COLO668 (cell line): ENCODE results near the gene SLC25A11.
"Not testable (repeated sequence)": the region's sequence is repeated elsewhere in the genome, so short reads cannot be mapped to it uniquely, and the experiment has no call there.

Experiments
- DNase-seq: peaks from one replicate; lab custom pipeline; 2025; ENCODE audit not compliant: unreplicated experiment; lab: John Stamatoyannopoulos, UW

Gene SLC25A11

DNA sequence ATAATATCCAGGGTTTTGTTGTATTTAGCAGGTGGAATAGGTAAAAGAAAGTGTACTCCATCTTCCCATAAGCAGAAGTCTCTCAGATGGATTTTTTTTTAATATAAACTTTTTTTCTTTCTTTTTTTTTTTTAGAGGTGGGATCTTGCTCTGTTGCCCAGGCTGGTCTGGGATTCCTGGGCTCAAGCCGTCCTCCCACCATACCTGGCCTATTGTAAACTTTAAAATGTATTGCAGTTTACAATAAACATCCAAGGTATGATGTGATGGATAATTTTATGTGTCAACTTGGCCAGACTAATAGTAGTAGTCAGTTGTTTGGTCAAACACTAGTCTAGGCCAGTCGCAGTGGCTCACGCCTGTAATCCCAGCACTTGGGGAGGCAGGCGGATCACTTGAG, 18.5 kb downstream of the SLC25A11 start:
- DNase-seq: no peak

DNA sequence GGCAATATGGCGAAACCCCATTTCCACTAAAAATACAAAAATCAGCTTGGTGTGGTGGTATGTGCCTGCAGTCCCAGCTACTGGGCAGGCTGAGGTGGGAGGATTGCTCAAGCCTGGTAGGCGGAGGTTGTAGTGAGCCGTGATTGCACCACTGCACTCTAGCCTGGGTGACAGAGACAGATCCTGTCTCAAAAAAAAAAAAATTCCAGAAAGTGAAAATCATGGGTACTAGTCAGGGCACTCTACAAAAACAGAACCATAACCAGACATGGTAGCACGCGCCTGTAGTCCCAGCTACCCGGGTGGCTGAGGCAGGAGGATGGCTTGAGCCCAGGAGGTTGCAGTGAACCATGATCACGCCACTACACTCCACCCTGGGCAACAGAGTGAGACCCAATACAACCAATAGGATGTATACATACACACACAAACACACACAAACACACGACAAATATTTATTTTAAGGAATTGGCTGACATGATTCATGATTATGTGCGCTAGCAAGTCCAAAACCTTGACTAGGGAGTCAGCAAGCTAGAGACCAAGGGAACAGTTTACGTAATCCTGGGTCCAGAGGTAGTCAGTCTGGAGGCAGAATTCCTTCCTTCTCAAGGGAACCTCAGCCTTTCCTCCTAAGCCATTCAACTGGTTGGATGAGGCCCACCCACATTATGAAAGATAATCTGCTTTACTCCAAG, 19.3 kb downstream of the SLC25A11 start:
- no peak for DNase-seq

DNA sequence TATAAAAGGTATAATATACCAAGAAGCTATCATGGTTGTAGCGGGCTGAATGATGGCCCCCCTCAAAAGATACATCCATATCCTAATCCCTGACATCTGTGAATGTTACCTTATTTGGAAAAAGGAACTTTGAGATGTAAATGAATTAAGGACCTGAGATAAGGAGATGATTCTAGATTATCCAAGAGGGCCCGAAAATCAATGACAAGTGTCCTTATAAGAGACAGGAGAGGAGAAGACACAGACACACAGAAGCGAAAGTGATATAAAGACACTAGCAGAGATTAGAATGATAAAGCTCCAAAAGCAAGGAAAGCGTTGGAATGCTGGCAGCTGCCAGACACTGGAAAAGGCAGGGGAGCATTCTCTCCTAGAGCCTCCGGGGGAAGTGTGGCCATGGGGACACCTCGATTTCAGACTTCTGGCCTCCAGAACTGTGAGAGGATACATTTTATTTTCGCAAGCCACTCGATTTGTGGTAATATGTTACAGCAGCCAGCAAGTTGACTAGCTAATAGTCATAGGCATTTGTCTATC, 20.3 kb downstream of the SLC25A11 start:
- DNase-seq: no peak

DNA sequence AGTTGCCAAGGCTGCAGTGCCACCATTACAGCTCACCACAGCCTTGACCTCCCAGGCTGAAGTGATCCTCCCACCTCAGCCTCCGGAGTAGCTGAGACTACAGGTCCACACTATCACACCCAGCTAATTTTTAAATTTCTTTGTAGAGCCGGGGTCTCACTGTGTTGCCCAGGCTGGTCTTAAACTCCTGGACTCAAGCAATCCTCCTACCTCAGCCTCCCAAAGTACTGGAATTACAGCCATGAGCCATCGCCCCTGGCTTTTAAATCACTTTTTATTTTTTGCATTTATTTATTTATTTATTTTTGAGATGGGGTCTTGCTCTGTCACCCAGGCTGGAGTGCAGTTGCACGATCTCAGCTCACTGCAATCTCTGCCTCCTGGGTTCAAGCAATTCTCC, 25.3 kb downstream of the SLC25A11 start:
- DNase-seq: not testable (repeated sequence)

DNA sequence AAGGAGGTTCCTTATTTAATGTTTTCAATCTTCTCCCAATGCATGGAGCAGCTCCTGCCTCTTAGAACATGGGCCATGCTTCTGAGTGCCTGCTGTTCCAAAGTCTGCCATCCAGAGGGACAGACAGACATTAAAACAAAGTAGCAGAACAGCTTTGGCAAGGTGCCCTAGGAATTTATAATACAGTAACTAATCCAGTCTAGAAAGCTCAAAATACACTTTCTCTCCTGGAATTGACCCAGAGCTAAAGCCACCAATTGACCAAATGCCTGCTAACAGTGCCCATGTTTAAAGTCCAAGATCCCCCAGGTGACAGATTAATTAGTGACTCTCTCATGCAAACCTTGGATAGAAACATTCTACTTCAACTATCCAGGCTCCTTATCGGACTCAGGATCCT, 25.9 kb downstream of the SLC25A11 start:
- no peak for DNase-seq

DNA sequence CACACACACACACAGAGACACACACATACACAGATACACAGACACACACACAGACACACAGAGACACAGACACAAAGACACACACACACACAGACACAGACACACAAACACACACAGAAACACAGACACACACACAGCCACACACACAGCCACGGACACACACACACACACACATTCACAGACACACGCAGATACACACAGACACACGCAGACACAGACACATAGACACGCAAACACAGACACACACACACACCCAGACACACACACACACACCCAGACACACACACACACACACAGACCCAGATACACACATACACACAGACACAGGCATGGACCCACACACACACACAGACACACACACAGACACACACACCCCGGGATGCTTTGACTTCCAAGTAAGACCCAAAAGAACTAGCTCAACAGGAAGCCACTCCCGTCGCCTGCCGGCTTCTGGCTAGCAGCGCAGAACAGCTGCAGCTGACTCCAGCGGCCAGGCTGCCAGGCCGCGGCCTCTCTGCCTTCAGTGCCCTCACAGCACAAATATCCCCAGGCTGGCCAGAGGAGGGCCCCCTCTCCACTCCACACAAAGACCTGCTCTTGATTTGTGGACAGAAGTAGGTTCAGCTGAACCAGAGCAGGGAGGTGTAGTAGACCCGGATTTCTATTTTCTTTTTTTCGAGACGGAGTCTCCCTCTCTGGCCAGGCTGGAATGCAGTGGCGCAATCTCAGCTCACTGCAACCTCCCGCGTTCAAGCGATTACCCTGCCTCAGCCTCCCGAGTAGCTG, 30.9 kb downstream of the SLC25A11 start:
- DNase-seq: peak; percentile 85

DNA sequence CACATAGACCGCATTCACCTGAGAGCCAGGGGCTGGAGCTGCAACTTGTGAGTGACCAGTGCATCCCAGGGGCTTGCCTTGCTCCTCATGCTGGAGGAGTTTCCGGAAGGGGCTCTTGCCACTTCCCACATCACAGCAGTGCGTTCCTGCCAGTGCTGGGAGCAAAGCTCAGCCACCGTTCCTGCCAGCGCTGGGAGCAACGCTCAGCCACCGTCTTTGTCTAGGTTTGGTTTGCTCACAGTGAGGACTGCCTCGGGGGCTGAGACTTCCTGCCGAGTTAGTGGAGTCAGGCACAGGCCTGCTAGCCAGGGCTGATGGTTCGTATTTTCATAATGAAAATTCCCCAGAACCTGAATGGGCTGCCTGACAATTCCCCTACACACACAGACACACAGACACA, 31.5 kb downstream of the SLC25A11 start:
- peak; percentile 9 for DNase-seq

DNA sequence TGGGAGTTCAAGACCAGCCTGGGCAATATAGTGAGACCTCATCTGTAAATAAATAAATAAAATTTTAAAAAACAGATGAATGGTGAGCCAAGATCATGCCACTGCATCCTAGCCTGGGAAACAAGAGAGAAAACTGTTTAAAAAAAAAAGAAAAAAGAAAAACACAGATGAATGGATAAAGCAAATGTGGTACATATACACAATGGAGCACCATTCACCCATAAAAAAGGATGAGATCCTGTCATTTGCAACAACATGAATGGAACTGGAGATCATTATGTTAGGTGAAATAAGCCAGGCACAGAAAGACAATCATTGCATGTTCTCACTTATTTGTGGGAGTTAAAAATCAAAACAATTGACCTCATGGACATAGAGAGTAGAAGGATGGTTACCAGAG, 33.2 kb downstream of the SLC25A11 start:
- DNase-seq: not testable (repeated sequence)

DNA sequence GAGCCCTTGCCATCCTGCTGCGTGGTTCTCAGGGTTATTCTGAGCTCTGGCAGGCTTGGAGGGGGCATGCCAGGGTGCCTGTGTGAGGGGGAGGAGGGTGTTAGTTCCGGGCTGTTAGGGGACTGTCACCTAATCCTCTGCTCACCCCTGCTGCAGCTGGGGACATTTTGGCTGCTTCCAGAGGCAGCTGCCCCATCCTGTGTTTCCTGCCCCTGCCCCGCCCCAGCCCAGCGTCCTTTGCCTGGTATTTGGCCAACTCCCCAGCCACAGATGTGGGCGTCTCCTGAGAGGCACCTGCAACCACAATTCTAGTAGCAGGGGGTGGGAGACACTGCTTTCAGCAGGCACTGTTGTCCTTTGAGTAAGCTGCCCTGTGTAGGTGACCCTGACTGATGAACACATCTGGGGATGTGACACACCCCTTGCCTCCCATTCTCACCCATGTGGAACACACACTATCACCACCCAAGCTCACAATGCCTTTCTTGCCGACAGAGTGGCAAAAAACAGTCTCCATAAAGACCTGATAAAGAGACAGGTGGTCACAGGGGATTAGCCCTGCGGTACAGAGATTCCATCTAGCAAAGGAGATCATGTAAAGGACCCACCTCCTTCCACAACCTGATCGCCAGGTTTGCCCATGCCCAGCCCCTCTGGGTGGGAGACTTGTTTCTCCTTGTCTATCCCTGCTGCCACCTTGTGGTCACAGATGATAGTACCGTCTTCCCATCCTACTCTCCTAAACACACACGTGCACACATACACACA, 36.6 kb downstream of the SLC25A11 start, which contains the start of gene CHRNE:
Gene CHRNE (minus strand): TSS at position 48 of the 768 bp plus-strand sequence. CDS start 35 bp downstream, at position 13.
- peak; percentile 73 for DNase-seq

DNA sequence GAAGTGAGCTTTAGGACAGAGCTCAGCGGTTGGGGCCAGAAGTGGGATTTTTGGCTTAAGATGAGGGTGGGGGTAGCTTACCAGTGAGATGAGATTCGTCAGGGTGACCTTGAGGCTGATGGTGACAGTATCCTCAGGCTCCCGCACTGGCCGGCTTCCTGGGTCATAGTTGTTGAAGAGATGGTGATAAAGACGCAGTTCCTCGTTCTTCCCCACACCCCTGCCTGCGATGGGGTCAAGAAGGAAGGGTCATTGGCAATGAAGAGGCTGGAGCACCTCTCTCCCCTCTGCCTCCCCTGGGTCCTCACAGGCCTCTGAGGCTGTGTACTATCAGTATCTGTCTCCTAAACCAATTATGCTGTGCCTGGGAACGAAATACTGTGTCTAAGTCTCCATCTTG, 37.3 kb downstream of the SLC25A11 start:
- DNase-seq: no peak

DNA sequence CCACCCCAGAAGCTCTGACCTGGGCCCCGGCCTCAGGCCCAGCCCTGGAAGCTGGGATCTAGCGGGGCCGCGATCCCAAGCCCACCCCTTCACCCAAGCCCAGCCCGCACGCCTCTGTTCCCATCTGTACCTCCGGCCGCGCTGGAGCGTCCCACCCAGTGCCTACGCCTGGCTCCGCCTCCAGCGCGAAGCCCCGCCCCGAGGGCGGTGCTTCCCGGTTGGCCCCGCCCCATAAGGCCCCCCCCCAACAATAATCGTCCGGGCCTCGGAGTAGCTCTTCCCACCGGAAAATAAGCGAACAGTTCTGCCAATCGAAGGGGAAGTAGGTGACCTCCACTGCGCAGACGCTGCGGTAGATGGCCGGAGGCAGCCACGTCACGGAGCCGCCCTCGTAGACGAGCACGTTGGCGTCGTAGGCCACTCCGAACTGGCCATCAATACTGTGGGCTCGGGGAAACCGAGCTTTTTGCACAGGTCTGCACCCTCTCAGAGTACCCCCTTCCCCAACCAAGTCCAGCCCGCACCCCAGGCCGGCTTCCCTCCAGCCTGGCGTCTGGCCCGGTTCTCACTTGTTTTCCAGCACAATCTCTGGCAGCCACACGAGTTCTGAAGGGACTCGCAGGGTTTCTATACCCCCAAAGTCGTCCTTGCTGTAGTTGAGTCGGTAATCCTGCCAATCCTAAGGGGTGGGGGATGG, 38.0 kb downstream of the SLC25A11 start:
- no peak for DNase-seq

DNA sequence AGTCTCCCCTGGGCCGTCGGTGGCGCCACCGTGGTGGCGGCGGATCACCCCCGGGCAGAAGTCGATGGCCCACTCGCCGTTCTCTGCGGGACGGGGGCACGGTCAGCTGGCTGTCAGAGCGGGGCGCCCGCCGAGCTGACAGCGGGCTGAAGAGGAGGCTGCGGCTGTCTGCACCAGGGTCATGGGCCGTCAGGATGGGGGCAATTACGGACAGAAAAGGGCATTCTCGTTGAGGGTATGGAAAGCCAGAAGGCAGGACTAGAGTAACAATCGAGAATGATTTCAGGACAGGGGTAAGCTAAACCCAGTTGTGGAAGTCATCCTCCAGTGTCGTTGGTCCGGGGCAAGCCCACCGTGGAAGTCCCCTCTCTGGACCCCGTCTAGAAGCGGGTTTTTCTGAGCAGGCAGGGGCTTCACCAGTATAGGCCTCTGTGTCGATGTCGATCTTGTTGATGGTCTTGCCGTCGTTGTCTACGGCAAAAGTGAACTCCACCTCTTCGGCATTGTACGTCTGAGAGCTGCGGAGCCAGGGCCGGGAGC, 38.7 kb downstream of the SLC25A11 start:
- DNase-seq: no peak

DNA sequence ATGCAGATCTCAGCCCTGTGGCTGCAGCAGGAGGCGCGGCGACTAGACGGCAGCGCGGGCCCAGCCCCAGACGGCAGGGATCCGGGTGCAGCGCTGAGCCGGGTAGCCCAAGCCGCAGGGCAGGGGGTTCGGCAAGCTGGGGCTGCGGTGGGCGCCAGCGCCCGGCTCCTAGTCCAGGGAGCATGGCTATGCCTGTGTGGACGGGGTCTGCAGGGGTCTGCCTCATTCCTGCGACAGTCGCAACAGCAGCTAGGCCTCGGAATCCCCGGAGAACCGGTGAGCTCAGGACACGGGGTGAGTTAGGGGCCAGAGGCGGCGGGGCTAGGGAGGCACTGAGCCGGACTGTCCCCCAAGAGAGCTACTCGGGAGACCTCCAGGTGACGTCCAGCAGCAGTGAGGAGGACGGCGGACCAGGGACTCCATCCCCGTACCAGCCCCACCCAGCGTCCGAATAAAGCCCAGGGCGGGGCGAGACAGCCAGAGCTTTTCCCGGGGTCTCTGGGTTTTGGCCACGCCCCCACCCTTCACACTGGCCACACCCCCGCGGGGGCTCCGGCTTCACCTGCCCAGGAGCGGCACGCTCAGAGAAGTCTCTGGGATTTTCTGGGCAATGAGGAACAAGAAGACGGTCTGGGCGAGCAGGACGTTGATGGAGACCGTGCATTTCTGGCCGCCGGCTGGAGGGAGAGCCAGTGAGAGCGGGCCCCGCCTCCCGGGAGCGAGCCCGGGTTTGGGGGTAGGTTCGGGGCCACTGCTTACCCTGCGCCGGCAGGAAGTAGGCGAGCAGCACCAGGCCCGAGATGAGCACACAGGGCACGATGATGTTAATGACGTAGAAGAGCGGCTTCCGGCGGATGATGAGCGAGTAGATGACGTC, 39.4 kb downstream of the SLC25A11 start:
- DNase-seq: no peak

DNA sequence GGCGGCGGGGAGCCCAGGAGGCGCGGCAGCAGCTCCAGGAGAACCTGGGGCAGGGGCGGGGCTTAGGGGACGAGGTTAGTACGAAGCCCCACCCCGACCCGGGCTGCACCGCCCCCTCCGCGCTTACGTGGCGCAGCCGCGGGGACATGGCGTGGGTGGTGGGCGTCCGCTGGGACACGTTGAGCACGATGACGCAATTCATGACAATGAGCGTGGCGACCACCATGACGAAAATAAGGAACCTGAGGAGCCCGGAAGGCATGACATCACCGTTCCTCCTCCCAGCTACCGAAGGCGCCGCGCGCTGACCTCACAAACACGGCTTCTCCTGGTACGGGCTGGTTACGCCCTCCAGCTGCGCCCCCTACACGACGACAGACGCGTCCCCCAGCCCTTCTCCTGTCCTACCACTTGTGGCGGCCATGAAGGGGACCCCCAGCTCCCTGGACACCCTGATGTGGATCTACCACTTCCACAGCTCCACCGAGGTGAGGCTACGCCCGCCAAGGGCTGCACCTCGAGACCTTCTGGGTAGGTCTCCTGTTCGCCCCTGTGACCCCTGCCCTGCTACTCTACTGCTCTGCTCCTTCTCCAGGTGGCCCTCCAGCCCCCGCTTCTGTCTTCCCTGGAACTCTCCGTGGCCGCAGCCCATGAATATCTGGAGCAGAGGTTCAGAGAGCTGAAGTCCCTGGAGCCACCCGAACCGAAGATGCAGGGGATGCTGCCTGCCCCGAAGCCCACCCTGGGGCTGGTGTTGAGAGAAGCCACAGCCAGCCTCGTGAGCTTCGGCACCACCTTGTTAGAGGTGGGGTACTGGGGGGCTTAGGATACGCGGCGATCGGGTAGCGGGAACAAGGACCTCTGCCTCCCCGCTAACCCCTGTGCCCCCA, 40.3 kb downstream of the SLC25A11 start, which contains the start of gene C17orf107:
Gene C17orf107 (plus strand): TSS at position 196 of the 890 bp plus-strand sequence. CDS start 227 bp downstream, at position 423.
- DNase-seq: no peak

DNA sequence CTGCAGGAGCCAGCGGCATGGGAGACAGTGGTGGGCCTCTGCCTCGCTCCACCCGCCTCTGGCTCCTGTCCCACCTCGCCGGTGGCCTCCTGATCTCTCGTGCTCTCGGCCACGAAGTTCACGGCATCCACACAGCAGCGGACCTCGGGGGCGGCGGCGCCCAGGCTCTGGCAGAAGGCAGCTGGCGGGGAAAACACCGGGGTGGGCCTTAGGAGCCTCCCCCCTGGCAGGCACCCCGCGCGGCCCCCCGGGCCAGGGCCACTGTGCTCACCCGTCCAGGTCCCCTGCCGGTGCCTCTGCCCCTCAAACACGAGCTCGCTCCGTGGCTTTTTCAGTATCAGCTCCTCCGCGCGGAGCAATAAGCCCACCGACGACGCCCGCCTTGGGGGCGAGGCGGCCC, 40.9 kb downstream of the SLC25A11 start:
- no peak for DNase-seq

DNA sequence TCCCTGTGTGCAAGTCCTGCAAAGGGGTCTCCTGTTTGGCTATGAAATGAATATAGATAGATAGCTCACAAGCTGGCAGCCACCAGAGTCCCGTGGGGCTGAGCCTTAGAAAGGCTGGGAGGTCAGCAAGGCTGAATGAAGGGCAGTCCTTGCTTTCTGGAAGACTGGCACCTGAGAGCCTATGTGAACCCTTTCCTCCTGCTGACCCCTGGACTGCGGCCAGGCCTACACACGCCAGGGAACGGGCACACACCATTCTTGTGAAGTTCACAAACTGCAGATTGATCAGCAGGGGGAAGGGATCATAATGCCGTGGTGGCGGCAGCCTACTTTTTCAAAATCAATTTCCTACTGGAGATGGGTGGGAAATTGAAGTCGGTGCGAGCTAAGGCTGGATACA, 41.5 kb downstream of the SLC25A11 start:
- no peak for DNase-seq

DNA sequence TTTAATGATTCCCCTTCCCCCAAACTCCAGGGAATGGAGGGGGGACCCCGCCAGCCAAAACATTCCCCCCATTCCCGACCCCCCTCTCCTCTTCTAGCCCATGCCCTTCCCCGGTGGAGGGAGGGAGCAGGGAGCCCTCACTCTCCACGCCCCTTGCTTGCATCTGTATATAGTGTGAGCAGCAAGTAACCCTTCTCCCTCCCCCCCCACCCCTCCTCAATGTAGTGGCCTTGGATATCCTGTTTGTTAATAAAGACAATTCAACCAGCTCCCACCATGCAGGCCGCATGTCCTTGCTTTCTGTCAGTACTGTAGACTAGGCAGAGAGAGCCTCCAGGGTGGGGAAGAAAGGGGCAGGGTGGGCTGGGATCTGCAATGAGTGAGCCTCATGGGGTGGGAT, 42.1 kb downstream of the SLC25A11 start:
- DNase-seq: no peak

DNA sequence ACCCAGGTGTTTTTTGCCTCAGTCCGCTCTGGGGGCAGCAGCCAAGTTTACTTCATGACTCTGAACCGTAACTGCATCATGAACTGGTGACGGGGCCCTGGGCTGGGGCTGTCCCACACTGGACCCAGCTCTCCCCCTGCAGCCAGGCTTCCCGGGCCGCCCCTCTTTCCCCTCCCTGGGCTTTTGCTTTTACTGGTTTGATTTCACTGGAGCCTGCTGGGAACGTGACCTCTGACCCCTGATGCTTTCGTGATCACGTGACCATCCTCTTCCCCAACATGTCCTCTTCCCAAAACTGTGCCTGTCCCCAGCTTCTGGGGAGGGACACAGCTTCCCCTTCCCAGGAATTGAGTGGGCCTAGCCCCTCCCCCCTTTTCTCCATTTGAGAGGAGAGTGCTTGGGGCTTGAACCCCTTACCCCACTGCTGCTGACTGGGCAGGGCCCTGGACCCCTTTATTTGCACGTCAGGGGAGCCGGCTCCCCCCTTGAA, 42.6 kb downstream of the SLC25A11 start:
- no peak for DNase-seq
